Astrocyte of the spinal cord (primary cell): Measurements from ENCODE around the gene CABYR.

Source experiments
- DNase-seq: peaks from one replicate; pipeline ENCODE4 v3.0.0; 2011; ENCODE audit warnings: low read depth, low spot score
- H3K4me3 ChIP-seq: 2 replicates; pipeline ENCODE4 v1.5.1; 2011; ENCODE audit warnings: low read depth, mild to moderate bottlenecking, low read length, moderate library complexity
- CTCF ChIP-seq: IDR thresholded peaks from 2 replicates; pipeline ENCODE4 v1.5.1; 2012; ENCODE audit warnings: low read depth, mild to moderate bottlenecking, low read length, inconsistent platforms
- in situ Hi-C: cut with HindIII; loops from 2 replicates; pipeline ENCODE4 v1.10.0; 2017; ENCODE audit warnings: low sequenced_read_pairs

The CABYR gene

GRCh38 chr18:24153397-24153796 is 14.5 kb downstream of the CABYR start:
- no peak for TF ChIP-seq CTCF
- in situ Hi-C loops = no loop called here
- no peak overlapping the region for H3K4me3 ChIP-seq
- no peak for DNase-seq

- TF ChIP-seq CTCF = no peak
- in situ Hi-C loops = no loop called here
- DNase-seq = no peak
- no peak overlapping the region for H3K4me3 ChIP-seq
Measured at GRCh38 chr18:24157855-24158254, 19.0 kb downstream of the CABYR start.

DNA sequence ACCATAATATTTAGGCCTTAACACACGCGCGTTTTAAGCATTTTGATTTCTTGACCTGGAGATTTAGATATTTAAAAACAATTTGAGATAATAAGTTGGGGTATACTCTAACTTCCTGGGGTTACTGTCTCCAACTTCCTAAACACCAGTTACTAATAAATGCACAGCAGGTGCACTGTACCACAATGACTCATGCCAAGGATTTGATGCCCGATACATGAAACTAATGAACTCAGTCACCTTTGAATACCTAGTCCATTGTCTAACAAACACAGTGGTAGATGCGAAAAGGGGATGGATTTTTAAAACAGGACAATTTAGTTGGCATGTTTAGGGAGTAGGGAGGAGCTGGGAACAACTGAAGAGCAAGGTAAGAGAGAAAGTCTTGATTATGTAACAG is 21.2 kb downstream of the CABYR start:
- H3K4me3 ChIP-seq = no peak overlapping the region
- peak; percentile 16 for DNase-seq
- no peak for TF ChIP-seq CTCF
- in situ Hi-C loops = no loop called here

DNA sequence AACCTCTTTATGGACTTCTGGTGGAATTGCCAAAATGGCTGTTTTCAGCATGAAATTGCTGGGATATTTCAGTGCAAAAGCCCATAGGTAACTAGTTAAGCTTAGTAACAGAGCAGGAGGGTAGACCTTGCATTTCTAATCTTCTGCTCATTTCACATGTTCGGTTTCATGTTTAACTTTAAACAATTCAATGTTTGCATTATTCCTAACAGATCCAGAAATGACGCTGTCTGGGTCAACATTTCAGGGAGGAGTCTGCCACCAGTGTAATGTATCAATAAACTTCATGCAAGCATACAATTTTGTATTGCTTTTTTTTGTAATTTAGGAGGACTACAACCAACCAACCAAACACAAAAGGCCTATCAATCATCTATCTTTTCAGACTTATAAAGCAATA is 22.4 kb downstream of the CABYR start:
- TF ChIP-seq CTCF = no peak
- in situ Hi-C loops = no loop called here
- DNase-seq = no peak
- no peak overlapping the region for H3K4me3 ChIP-seq

DNA sequence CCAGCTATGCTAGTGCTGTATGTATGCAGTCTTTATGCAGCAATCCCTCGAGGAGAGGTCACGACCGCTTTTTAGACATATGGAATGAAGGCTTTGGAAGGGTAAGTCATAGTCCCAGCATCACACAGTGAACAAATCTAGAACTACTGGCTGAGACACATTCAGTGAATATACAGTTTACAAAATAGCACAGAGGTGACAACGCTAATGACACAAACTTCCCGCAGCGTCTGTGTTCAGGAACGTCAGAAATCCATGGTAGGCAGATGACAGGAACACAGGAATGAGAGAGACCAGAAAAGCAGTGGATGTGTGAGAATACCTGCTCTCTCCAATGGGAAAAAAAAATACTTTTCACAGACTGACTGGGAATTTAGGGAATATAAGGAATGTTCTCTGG is 29.6 kb downstream of the CABYR start:
- H3K4me3 ChIP-seq = no peak overlapping the region
- no peak for DNase-seq
- TF ChIP-seq CTCF = no peak
- in situ Hi-C loops = no loop called here

DNA sequence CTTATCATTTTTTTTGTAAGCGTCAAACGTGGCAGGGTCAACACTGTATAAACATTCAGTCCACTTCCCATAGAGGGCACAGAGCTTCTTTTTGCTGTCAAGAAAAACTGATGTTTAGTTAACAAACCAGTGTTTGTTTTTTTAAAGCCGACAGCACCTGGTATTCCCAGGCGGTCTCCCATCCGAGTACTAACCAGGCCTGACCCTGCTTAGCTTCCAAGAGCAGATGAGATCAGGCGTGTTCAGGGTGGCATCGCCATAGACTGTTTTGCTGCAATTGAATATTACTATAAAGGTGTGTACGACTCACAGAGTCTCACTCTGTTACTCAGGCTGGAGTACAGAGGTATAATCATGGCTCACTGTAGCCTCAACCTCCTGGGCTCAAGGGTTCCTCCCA is 31.5 kb downstream of the CABYR start:
- in situ Hi-C loops = no loop called here
- no peak for DNase-seq
- H3K4me3 ChIP-seq = no peak overlapping the region
- TF ChIP-seq CTCF = no peak

DNA sequence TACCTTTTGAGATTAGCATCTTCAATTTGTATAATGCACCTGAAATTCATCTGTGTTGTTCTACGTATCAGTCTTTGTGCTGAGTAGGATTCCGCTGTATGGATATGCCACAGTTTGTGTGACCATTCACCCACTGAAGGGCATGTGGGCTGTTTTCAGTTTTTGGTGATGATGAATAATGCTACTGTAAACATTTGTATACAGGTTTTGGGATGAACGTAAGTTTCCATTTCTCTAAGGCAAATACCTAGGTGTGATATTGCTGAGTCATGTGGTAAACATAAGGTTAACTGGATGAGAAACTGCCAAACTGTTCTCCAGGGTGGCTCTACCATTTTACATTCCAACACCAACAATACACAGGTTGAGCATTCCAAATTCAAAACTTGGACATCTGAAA is 35.1 kb downstream of the CABYR start:
- TF ChIP-seq CTCF = no peak
- in situ Hi-C loops = no loop called here
- H3K4me3 ChIP-seq = no peak overlapping the region
- DNase-seq = no peak
